Stimulated activated CD8-positive, alpha-beta memory T cell treated with anti-CD3 and anti-CD28 coated beads, Interleukin-15, amount 100 ng/mL, for 1 hour (primary cell): Measurements from ENCODE around the gene PSME2.

Experiments
- DNase-seq: peaks from one replicate; pipeline ENCODE4 v3.0.0-alpha.2; 2020; ENCODE audit warnings: low read depth

Gene PSME2

GRCh38 chr14:24093901-24094840, 52.2 kb downstream of the PSME2 start, which contains the start of gene PCK2:
Gene PCK2 (plus strand): TSS chr14:24094311. CDS start chr14:24094406, 95 bp downstream.
- DNase-seq = peak; percentile 47
